Measurements from ENCODE around the gene EPHB1.

EPHB1 gene

GRCh38 chr3:135047061-135047460 is 252.0 kb downstream of the EPHB1 start:
- in situ Hi-C loops (cut with HindIII; ENCODE audit: low sequenced_read_pairs): no loop called here
- H3K4me3 ChIP-seq (ENCODE audit: low read depth, low read length): no peak overlapping the region
- DNase-seq (ENCODE audit: low read depth, low spot score): no peak
- TF ChIP-seq, protein P1, sequence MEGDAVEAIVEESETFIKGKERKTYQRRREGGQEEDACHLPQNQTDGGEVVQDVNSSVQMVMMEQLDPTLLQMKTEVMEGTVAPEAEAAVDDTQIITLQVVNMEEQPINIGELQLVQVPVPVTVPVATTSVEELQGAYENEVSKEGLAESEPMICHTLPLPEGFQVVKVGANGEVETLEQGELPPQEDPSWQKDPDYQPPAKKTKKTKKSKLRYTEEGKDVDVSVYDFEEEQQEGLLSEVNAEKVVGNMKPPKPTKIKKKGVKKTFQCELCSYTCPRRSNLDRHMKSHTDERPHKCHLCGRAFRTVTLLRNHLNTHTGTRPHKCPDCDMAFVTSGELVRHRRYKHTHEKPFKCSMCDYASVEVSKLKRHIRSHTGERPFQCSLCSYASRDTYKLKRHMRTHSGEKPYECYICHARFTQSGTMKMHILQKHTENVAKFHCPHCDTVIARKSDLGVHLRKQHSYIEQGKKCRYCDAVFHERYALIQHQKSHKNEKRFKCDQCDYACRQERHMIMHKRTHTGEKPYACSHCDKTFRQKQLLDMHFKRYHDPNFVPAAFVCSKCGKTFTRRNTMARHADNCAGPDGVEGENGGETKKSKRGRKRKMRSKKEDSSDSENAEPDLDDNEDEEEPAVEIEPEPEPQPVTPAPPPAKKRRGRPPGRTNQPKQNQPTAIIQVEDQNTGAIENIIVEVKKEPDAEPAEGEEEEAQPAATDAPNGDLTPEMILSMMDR (IDR thresholded peaks at IDR 0.05; ENCODE audit: low read depth, low read length): no peak

DNA sequence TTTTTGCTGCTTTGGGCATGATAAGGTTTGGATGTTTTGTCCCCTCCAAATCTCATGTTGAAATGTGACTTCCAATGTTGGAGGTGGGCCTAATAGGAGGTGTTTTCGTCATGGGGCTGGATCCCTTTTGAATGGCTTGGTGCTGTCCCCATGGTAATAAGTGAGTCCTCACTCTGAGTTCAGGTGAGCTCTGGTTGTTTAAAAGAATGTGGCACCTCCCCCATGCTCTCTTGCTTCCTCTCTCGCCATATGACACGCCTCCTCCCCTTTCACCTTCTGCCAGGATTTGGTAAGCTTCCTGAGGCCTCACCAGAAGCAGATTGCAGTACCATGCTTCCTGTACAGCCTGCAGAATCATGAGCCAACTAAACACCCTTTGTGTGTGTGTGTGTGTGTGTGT is 255.5 kb downstream of the EPHB1 start:
- TF ChIP-seq, protein P1 (IDR thresholded peaks at IDR 0.05; ENCODE audit: low read depth, low read length): no peak
- no peak for DNase-seq (ENCODE audit: low read depth, low spot score)
- in situ Hi-C loops (cut with HindIII; ENCODE audit: low sequenced_read_pairs): no loop called here
- H3K4me3 ChIP-seq (ENCODE audit: low read depth, low read length): no peak overlapping the region

DNA sequence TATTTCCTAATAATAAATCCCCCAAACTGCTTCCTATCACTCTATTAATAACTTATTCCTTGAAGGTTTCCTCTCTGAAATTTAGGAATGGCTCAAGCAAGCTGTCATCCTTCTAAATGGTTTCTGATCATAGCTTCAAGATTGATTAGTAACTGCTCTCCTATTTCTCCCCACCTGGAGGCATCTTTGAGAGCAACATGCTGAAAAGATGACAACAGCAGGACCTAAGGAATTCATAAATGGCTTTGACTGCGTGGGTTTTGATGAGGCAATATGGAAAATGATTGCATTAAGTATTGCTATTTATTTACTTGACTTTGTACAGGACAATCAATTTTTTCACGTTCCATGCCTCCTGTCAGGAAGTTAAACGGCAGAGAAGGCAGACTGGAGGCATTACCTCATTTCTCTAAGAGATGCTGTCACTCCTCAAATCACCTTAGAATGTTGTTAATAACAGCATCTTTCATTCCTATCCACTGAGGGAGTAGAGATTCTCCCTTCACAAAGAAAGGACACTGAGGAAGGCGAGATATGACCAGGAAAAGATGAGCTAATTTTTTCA is 256.4 kb downstream of the EPHB1 start:
- TF ChIP-seq, protein P1 (IDR thresholded peaks at IDR 0.05; ENCODE audit: low read depth, low read length): no peak
- in situ Hi-C loops (cut with HindIII; ENCODE audit: low sequenced_read_pairs): no loop called here
- H3K4me3 ChIP-seq (ENCODE audit: low read depth, low read length): no peak overlapping the region
- no peak for DNase-seq (ENCODE audit: low read depth, low spot score)

GRCh38 chr3:135055449-135055848 is 260.4 kb downstream of the EPHB1 start:
- DNase-seq (ENCODE audit: low read depth, low spot score): no peak
- no peak overlapping the region for H3K4me3 ChIP-seq (ENCODE audit: low read depth, low read length)
- TF ChIP-seq, protein P1 (IDR thresholded peaks at IDR 0.05; ENCODE audit: low read depth, low read length): no peak
- in situ Hi-C loops (cut with HindIII; ENCODE audit: low sequenced_read_pairs): no loop called here

- H3K4me3 ChIP-seq (ENCODE audit: low read depth, low read length): no peak overlapping the region
- no peak for DNase-seq (ENCODE audit: low read depth, low spot score)
- TF ChIP-seq, protein P1 (IDR thresholded peaks at IDR 0.05; ENCODE audit: low read depth, low read length): no peak
- in situ Hi-C loops (cut with HindIII; ENCODE audit: low sequenced_read_pairs): no loop called here
Measured at GRCh38 chr3:135056084-135056730, 261.1 kb downstream of the EPHB1 start.

DNA sequence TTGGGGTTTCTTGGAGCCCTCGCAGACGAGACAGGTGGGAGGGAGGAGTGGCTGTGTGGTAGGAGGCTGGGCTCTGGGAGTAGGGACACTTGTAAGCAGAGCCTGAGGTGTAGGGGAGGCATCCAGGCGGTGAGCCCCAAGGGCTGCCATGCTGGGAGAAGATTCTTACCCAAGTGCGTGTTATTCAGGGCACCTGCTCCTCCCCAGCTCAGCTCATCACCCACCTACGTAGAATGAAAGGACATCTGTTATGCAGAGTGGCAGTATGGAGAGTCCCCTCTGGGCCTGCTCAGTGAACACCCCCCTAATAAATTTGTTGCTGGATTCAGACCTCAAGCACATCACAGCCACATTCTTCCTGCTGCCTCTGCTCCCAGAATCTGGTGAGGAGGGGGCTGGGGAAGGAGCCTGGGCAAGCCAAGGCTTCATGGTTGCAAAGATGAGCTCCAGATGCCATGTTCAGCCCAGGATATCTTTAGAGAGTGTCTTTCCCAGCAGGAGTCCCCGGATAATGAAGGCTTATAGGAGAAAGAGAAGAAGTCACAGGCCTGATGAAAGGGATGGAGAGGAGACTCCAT is 261.8 kb downstream of the EPHB1 start:
- in situ Hi-C loops (cut with HindIII; ENCODE audit: low sequenced_read_pairs): no loop called here
- TF ChIP-seq, protein P1 (IDR thresholded peaks at IDR 0.05; ENCODE audit: low read depth, low read length): no peak
- H3K4me3 ChIP-seq (ENCODE audit: low read depth, low read length): no peak overlapping the region
- no peak for DNase-seq (ENCODE audit: low read depth, low spot score)

Measured in astrocyte of the spinal cord (primary cell).